HepG2 (cell line): ENCODE results near the gene PCYT2. TPM values are rescaled to one million over a fixed set of nuclear protein-coding genes. Genes with fewer than 3 reads are reported as not detected.

Experiments used
- CBX2 ChIP-seq, 2 experiments: fragments of 200-600 bp in 1 of 2; sonication (generic); formaldehyde crosslinking in 1 of 2; IDR thresholded peaks; 2 replicates each; pipeline versions ENCODE4 v1.7.0 to v1.8.1; 2018 to 2022; ENCODE audit warnings: low read depth in 2 of 2, low read length in 1 of 2, mild to moderate bottlenecking in 1 of 2, missing genetic modification reagents in 1 of 2
- ZBTB21 ChIP-seq: sonication (generic); formaldehyde crosslinking; IDR thresholded peaks from 2 replicates; pipeline ENCODE4 v1.4.0; 2020; ENCODE audit warnings: missing genetic modification reagents
- ZNF569 ChIP-seq: sonication (generic); formaldehyde crosslinking; IDR thresholded peaks from 2 replicates; pipeline ENCODE4 v1.5.0; 2020; ENCODE audit warnings: mild to moderate bottlenecking, missing genetic modification reagents, moderate library complexity, borderline replicate concordance
- polyA plus RNA-seq, 8 experiments: library from polyadenylated mRNA; depleted of rRNA in 3 of 8; stranded (reverse) in 7 of 8; unstranded in 1 of 8; fragments of >200 nt; fragmentation: Illumina TruSeq in 4 of 8; extraction: Trizol in 4 of 8; gene quantifications; 2 replicates each; pipeline versions ENCODE4 v1.2.1 to v1.2.3, GENCODE V29; 2011 to 2016; ENCODE audit warnings: low read depth in 4 of 8, missing spikeins in 1 of 8, mixed read lengths in 1 of 8; ENCODE audit not compliant: insufficient read depth in 1 of 8
- total RNA-seq, 5 experiments: library from RNA; depleted of rRNA; stranded (reverse); fragments of >200 nt; fragmentation: Illumina TruSeq; extraction: Trizol; gene quantifications; 2 replicates each; pipeline ENCODE4 v1.2.3, GENCODE V29; 2016; ENCODE audit warnings: low read depth in 1 of 5
- TF ChIP-seq, protein P1 (sequence below): sonication (generic); formaldehyde crosslinking; IDR thresholded peaks from 2 replicates; pipeline ENCODE4 v1.5.1; 2020; ENCODE audit warnings: mild to moderate bottlenecking, missing genetic modification reagents, moderate library complexity
- TF ChIP-seq, protein P2 (sequence below): sonication (generic); formaldehyde crosslinking; IDR thresholded peaks from 2 replicates; pipeline ENCODE4 v1.4.0; 2020; ENCODE audit warnings: missing genetic modification reagents
- TF ChIP-seq, protein P3 (sequence below): sonication (generic); formaldehyde crosslinking; IDR thresholded peaks from 2 replicates; pipeline ENCODE4 v1.4.0; 2020; ENCODE audit warnings: low read depth, mild to moderate bottlenecking, missing genetic modification reagents
- TF ChIP-seq, protein P4 (sequence below), 2 experiments: IDR thresholded peaks; 2 replicates each; pipeline ENCODE4 v1.6.1; 2011 to 2012; ENCODE audit warnings: low read length in 2 of 2, borderline replicate concordance in 1 of 2, low read depth in 1 of 2, mild to moderate bottlenecking in 1 of 2, moderate library complexity in 1 of 2

Gene PCYT2
- total and polyA plus RNA-seq, 2 of the 13 experiments (the other 11 are each of a cell fraction or from before 2014, with no cell fraction given): 147 to 297 TPM

DNA sequence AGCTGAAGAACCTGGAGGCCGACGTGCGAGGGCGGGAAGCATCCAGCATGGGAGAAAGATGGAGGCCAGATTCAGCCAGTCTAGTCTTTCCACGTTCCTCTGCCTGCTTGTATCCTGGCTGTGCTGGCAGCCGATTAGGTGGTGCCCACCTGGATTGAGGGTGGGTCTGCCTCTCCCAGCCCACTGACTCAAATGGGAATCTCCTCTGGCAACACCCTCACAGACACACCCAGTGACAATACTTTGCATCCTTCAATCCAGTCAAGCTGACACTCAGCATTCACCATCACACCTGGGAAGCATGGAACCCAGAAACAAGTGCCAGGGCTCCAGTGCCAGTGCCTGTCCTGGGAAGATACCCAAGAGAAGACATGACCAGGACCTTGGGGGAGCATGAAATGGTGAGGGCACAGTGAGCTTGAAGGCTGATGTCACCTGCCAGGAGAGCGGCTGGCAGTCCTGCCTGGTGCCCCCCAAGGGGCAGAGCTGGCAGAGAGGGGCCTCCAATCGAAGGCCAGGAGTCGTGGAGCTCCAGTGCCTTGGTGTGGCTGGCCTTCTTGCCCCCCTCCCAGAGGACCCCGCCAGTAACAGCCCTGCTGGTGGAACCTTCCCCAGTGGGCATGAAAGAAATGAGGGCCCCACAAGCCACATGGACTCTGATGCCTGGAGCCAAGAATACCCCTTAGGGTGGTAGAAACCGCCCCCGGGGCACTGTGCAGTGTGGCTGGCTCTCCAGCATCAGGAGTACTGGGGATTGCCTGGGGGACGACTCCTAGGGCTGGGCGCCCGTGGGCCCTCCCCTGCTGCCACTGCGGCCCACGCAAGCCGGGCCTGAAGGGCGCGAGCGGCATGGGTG lies 9.8 kb downstream of the PCYT2 start (continued):
- TF ChIP-seq, protein P1, sequence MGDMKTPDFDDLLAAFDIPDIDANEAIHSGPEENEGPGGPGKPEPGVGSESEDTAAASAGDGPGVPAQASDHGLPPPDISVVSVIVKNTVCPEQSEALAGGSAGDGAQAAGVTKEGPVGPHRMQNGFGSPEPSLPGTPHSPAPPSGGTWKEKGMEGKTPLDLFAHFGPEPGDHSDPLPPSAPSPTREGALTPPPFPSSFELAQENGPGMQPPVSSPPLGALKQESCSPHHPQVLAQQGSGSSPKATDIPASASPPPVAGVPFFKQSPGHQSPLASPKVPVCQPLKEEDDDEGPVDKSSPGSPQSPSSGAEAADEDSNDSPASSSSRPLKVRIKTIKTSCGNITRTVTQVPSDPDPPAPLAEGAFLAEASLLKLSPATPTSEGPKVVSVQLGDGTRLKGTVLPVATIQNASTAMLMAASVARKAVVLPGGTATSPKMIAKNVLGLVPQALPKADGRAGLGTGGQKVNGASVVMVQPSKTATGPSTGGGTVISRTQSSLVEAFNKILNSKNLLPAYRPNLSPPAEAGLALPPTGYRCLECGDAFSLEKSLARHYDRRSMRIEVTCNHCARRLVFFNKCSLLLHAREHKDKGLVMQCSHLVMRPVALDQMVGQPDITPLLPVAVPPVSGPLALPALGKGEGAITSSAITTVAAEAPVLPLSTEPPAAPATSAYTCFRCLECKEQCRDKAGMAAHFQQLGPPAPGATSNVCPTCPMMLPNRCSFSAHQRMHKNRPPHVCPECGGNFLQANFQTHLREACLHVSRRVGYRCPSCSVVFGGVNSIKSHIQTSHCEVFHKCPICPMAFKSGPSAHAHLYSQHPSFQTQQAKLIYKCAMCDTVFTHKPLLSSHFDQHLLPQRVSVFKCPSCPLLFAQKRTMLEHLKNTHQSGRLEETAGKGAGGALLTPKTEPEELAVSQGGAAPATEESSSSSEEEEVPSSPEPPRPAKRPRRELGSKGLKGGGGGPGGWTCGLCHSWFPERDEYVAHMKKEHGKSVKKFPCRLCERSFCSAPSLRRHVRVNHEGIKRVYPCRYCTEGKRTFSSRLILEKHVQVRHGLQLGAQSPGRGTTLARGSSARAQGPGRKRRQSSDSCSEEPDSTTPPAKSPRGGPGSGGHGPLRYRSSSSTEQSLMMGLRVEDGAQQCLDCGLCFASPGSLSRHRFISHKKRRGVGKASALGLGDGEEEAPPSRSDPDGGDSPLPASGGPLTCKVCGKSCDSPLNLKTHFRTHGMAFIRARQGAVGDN (CRISPR knock-in tag): peak; percentile 1; the same call in 1 of the 2 replicates
- TF ChIP-seq, protein P2, sequence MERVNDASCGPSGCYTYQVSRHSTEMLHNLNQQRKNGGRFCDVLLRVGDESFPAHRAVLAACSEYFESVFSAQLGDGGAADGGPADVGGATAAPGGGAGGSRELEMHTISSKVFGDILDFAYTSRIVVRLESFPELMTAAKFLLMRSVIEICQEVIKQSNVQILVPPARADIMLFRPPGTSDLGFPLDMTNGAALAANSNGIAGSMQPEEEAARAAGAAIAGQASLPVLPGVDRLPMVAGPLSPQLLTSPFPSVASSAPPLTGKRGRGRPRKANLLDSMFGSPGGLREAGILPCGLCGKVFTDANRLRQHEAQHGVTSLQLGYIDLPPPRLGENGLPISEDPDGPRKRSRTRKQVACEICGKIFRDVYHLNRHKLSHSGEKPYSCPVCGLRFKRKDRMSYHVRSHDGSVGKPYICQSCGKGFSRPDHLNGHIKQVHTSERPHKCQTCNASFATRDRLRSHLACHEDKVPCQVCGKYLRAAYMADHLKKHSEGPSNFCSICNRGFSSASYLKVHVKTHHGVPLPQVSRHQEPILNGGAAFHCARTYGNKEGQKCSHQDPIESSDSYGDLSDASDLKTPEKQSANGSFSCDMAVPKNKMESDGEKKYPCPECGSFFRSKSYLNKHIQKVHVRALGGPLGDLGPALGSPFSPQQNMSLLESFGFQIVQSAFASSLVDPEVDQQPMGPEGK (CRISPR knock-in tag): no peak
- TF ChIP-seq CBX2 (IDR thresholded peaks at IDR 0.05; ENCODE audit: low read depth, low read length): no peak
- TF ChIP-seq CBX2 (CRISPR knock-in tag; IDR thresholded peaks at IDR 0.05; ENCODE audit: low read depth): no peak
- TF ChIP-seq ZNF569 (CRISPR knock-in tag): no peak
- TF ChIP-seq, protein P3, sequence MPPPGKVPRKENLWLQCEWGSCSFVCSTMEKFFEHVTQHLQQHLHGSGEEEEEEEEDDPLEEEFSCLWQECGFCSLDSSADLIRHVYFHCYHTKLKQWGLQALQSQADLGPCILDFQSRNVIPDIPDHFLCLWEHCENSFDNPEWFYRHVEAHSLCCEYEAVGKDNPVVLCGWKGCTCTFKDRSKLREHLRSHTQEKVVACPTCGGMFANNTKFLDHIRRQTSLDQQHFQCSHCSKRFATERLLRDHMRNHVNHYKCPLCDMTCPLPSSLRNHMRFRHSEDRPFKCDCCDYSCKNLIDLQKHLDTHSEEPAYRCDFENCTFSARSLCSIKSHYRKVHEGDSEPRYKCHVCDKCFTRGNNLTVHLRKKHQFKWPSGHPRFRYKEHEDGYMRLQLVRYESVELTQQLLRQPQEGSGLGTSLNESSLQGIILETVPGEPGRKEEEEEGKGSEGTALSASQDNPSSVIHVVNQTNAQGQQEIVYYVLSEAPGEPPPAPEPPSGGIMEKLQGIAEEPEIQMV (CRISPR knock-in tag): no peak
- TF ChIP-seq, protein P4, sequence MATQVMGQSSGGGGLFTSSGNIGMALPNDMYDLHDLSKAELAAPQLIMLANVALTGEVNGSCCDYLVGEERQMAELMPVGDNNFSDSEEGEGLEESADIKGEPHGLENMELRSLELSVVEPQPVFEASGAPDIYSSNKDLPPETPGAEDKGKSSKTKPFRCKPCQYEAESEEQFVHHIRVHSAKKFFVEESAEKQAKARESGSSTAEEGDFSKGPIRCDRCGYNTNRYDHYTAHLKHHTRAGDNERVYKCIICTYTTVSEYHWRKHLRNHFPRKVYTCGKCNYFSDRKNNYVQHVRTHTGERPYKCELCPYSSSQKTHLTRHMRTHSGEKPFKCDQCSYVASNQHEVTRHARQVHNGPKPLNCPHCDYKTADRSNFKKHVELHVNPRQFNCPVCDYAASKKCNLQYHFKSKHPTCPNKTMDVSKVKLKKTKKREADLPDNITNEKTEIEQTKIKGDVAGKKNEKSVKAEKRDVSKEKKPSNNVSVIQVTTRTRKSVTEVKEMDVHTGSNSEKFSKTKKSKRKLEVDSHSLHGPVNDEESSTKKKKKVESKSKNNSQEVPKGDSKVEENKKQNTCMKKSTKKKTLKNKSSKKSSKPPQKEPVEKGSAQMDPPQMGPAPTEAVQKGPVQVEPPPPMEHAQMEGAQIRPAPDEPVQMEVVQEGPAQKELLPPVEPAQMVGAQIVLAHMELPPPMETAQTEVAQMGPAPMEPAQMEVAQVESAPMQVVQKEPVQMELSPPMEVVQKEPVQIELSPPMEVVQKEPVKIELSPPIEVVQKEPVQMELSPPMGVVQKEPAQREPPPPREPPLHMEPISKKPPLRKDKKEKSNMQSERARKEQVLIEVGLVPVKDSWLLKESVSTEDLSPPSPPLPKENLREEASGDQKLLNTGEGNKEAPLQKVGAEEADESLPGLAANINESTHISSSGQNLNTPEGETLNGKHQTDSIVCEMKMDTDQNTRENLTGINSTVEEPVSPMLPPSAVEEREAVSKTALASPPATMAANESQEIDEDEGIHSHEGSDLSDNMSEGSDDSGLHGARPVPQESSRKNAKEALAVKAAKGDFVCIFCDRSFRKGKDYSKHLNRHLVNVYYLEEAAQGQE (IDR thresholded peaks at IDR 0.05; ENCODE audit: borderline replicate concordance in 1 of 2, low read depth in 1 of 2, low read length in 2 of 2): no peak
- no peak for TF ChIP-seq ZBTB21 (CRISPR knock-in tag)
